GM18517 (cell line): ENCODE results near the gene COA4.
A peak's percentile ranks its signal among the peaks of the same experiment; 100 is the strongest.
"Not testable (repeated sequence)": the region's sequence is repeated elsewhere in the genome, so short reads cannot be mapped to it uniquely, and the experiment has no call there.

Experiments used
- ATAC-seq: cut with Tn5 transposase; IDR thresholded peaks from one replicate; pipeline ENCODE4 v1.9.1; 2021; ENCODE audit warnings: mild to moderate bottlenecking, moderate library complexity; ENCODE audit not compliant: unreplicated experiment

COA4 gene

GRCh38 chr11:73876424-73877310 is at the start of gene COA4, which contains the start of gene PAAF1:
Gene COA4 (minus strand): TSS chr11:73876846. CDS start chr11:73873378, 3,468 bp downstream.
Gene PAAF1 (plus strand): TSS chr11:73876999. CDS start chr11:73877022, 23 bp downstream.
- peak; percentile 97 for ATAC-seq

- no peak for ATAC-seq
Measured at GRCh38 chr11:73921180-73921579, 44.5 kb upstream of the COA4 start.

GRCh38 chr11:73916435-73916834 is 39.8 kb upstream of the COA4 start:
- ATAC-seq: no peak

GRCh38 chr11:73914284-73914683 is 37.6 kb upstream of the COA4 start:
- no peak for ATAC-seq

- no peak for ATAC-seq
Measured at GRCh38 chr11:73913472-73913871, 36.8 kb upstream of the COA4 start.

GRCh38 chr11:73912026-73912425 is 35.4 kb upstream of the COA4 start:
- ATAC-seq: no peak

- no peak for ATAC-seq
Measured at GRCh38 chr11:73907191-73907590, 30.5 kb upstream of the COA4 start.

GRCh38 chr11:73902303-73902702 is 25.7 kb upstream of the COA4 start:
- ATAC-seq: no peak

- no peak for ATAC-seq
Measured at GRCh38 chr11:73894725-73895335, 18.2 kb upstream of the COA4 start.

GRCh38 chr11:73893041-73893440 is 16.4 kb upstream of the COA4 start:
- no peak for ATAC-seq

- no peak for ATAC-seq
Measured at GRCh38 chr11:73889536-73889935, 12.9 kb upstream of the COA4 start.

- no peak for ATAC-seq
Measured at GRCh38 chr11:73889019-73889418, 12.4 kb upstream of the COA4 start.

GRCh38 chr11:73888244-73888643 is 11.6 kb upstream of the COA4 start:
- no peak for ATAC-seq

- no peak for ATAC-seq
Measured at GRCh38 chr11:73883856-73884255, 7.2 kb upstream of the COA4 start.

- ATAC-seq: not testable (repeated sequence)
Measured at GRCh38 chr11:73880449-73880848, 3.8 kb upstream of the COA4 start.

- no peak for ATAC-seq
Measured at GRCh38 chr11:73878771-73879170, 2.1 kb upstream of the COA4 start.

GRCh38 chr11:73875840-73876239 is 806 bp downstream of the COA4 start:
- ATAC-seq: no peak

GRCh38 chr11:73875380-73875779 is 1.3 kb downstream of the COA4 start:
- ATAC-seq: no peak

- ATAC-seq: no peak
Measured at GRCh38 chr11:73872749-73873357, 3.8 kb downstream of the COA4 start.

GRCh38 chr11:73870261-73870660 is 6.4 kb downstream of the COA4 start:
- ATAC-seq: no peak

- no peak for ATAC-seq
Measured at GRCh38 chr11:73869332-73869949, 7.2 kb downstream of the COA4 start.
